CD14-positive monocyte (primary cell): ENCODE data around the gene WDR33. TPM values are rescaled to one million over a fixed set of nuclear protein-coding genes. Genes with fewer than 3 reads are reported as not detected.

Experiments used
- DNase-seq, 3 donors: peaks; one replicate each; pipeline ENCODE4 v3.0.0-alpha.2; 2011 to 2022
- H2AFZ ChIP-seq: 2 replicates; pipeline ENCODE4 v1.6.0; 2012; ENCODE audit warnings: mild to moderate bottlenecking, low read depth, low read length, inconsistent platforms; ENCODE audit not compliant: insufficient read depth, poor library complexity, severe bottlenecking
- H3K27ac ChIP-seq, 2 donors: 1 replicate in 1 of 2; 2 replicates in 1 of 2; pipeline ENCODE4 v1.5.1; 2012 to 2013; ENCODE audit warnings: low read length in 2 of 2, control low read depth in 1 of 2, inconsistent platforms in 1 of 2, low read depth in 1 of 2, mild to moderate bottlenecking in 1 of 2
- H3K27me3 ChIP-seq, 2 donors: one replicate each; pipeline versions ENCODE4 v1.6.0 to v1.6.1; 2011 to 2013; ENCODE audit warnings: low read length in 2 of 2; ENCODE audit not compliant: control insufficient read depth in 2 of 2, insufficient read depth in 2 of 2
- H3K36me3 ChIP-seq, 2 donors: replicated peaks in 1 of 2; 1 replicate in 1 of 2; 2 replicates in 1 of 2; pipeline versions ENCODE4 v1.5.1 to v1.6.1; 2012 to 2013; ENCODE audit warnings: low read length in 2 of 2, control low read depth in 1 of 2, inconsistent platforms in 1 of 2, mild to moderate bottlenecking in 1 of 2; ENCODE audit not compliant: insufficient read depth in 2 of 2, control insufficient read depth in 1 of 2
- H3K4me1 ChIP-seq, 2 donors: 1 replicate in 1 of 2; 2 replicates in 1 of 2; pipeline versions ENCODE4 v1.5.1 to v1.6.1; 2012 to 2013; ENCODE audit warnings: low read length in 2 of 2, control low read depth in 1 of 2, inconsistent platforms in 1 of 2, mild to moderate bottlenecking in 1 of 2, moderate library complexity in 1 of 2; ENCODE audit not compliant: insufficient read depth in 2 of 2, control insufficient read depth in 1 of 2
- H3K4me2 ChIP-seq: replicated peaks from 2 replicates; pipeline ENCODE3; 2012; ENCODE audit warnings: low read length, moderate library complexity, mild to moderate bottlenecking; ENCODE audit not compliant: poor library complexity, severe bottlenecking; ENCODE audit errors: extremely low read depth
- H3K4me3 ChIP-seq, 3 experiments: fragments of 200-600 bp in 1 of 3; sonication (generic) in 1 of 3; replicated peaks in 1 of 3; 1 replicate in 2 of 3; 2 replicates in 1 of 3; pipeline ENCODE4 v1.5.1; 2011 to 2013; ENCODE audit warnings: low read length in 3 of 3, mild to moderate bottlenecking in 3 of 3, control low read depth in 2 of 3, low read depth in 2 of 3, inconsistent platforms in 1 of 3, moderate library complexity in 1 of 3
- H3K79me2 ChIP-seq: 2 replicates; pipeline ENCODE4 v1.6.0; 2012; ENCODE audit warnings: mild to moderate bottlenecking, control low read depth, inconsistent platforms, low read length, moderate library complexity; ENCODE audit not compliant: insufficient read depth
- H3K9ac ChIP-seq: 2 replicates; pipeline ENCODE4 v1.6.0; 2017; ENCODE audit warnings: low read length, mild to moderate bottlenecking; ENCODE audit not compliant: insufficient read depth, poor library complexity, severe bottlenecking
- H3K9me3 ChIP-seq, 2 donors: replicated peaks in 1 of 2; 1 replicate in 1 of 2; 2 replicates in 1 of 2; pipeline versions ENCODE4 v1.5.1 to v1.6.1; 2012 to 2013; ENCODE audit warnings: low read length in 2 of 2, control low read depth in 1 of 2; ENCODE audit not compliant: control insufficient read depth in 1 of 2, insufficient read depth in 1 of 2
- H4K20me1 ChIP-seq: 2 replicates; pipeline ENCODE4 v1.6.0; 2012; ENCODE audit warnings: mild to moderate bottlenecking, low read length, control low read depth, moderate library complexity; ENCODE audit not compliant: insufficient read depth
- H3K27ac Mint-ChIP-seq, 7 donors: one replicate each; pipeline ENCODE4 v1.8.0; 2020; ENCODE audit warnings: mild to moderate bottlenecking in 7 of 7, mixed read lengths in 7 of 7, moderate library complexity in 6 of 7, inconsistent platforms in 2 of 7
- H3K27me3 Mint-ChIP-seq, 3 donors: one replicate each; pipeline ENCODE4 v1.8.0; 2021 to 2022; ENCODE audit warnings: low read depth in 3 of 3, mild to moderate bottlenecking in 3 of 3, mixed read lengths in 3 of 3, moderate library complexity in 3 of 3, inconsistent platforms in 1 of 3
- H3K36me3 Mint-ChIP-seq, 2 donors: one replicate each; pipeline ENCODE4 v1.8.0; 2020; ENCODE audit warnings: mixed read lengths in 2 of 2, inconsistent platforms in 1 of 2, mild to moderate bottlenecking in 1 of 2
- H3K4me1 Mint-ChIP-seq: one replicate; pipeline ENCODE4 v1.8.0; 2020; ENCODE audit warnings: mild to moderate bottlenecking, mixed read lengths
- H3K4me3 Mint-ChIP-seq, 2 donors: one replicate each; pipeline ENCODE4 v1.8.0; 2020; ENCODE audit warnings: mild to moderate bottlenecking in 2 of 2, mixed read lengths in 2 of 2, moderate library complexity in 1 of 2
- H3K9me3 Mint-ChIP-seq, 7 donors: one replicate each; pipeline ENCODE4 v1.8.0; 2020 to 2022; ENCODE audit warnings: mixed read lengths in 7 of 7, mild to moderate bottlenecking in 6 of 7, moderate library complexity in 6 of 7, inconsistent platforms in 2 of 7
- WGBS: methylation state at CpG from one replicate; pipeline ENCODE4 v1.1.5; 2013; ENCODE audit warnings: missing lambda C conversion rate; ENCODE audit not compliant: insufficient coverage; 5-methylcytosine and 5-hydroxymethylcytosine counted together
- intact Hi-C, 2 donors: fragments of 100-400 bp; cut with micrococcal nuclease; formaldehyde crosslinking; loops; one replicate each; pipeline versions ENCODE4 v1.15.0 to v1.15.1; 2023
- polyA plus RNA-seq, 3 donors: library from polyadenylated mRNA; depleted of rRNA in 1 of 3; unstranded in 2 of 3; stranded (reverse) in 1 of 3; fragments of 300-500 nt in 2 of 3; fragments of >200 nt in 1 of 3; fragmentation: Illumina TruSeq in 2 of 3; gene quantifications; 1 replicate in 2 of 3; 2 replicates in 1 of 3; pipeline ENCODE4 v1.2.3, GENCODE V29; 2012 to 2021
- TF ChIP-seq, protein P1 (sequence below): fragments of 200-600 bp; IDR thresholded peaks from one replicate; pipeline ENCODE4 v1.8.0; 2022; ENCODE audit warnings: antibody characterized with exemption, mild to moderate bottlenecking

Gene WDR33
- polyA plus RNA-seq, 3 donors = 12.5 to 19.6 (median 12.6) TPM

DNA sequence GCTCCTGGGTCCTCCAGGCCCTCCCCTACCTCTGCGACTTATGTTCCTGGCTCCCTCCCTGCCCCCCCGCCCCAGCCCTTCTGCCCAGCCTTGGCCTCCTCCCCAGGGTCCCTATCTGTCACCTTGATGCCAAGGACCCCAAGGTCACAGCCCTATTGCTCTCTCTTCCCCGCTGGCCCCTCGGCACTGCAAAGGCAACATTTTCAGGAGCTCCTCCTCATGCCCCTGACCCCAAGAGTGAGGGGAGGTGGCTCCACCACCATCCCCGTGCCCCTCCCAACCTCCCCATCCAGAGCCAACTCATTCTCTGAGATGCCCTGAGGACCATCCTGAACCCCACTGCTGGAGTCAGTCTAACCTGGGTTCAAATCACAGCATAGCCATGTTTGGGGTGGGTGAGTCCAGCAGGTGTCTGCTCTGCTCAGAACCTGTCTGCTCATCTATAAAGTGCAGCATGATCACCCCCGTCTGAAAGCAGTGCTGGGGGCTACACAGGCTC lies 147.4 kb downstream of the WDR33 start:
- H3K27me3 Mint-ChIP-seq = peaks cover 47 to 57% (median 53%) of the 10 kb centered on the region in 3 donors
- TF ChIP-seq, protein P1, sequence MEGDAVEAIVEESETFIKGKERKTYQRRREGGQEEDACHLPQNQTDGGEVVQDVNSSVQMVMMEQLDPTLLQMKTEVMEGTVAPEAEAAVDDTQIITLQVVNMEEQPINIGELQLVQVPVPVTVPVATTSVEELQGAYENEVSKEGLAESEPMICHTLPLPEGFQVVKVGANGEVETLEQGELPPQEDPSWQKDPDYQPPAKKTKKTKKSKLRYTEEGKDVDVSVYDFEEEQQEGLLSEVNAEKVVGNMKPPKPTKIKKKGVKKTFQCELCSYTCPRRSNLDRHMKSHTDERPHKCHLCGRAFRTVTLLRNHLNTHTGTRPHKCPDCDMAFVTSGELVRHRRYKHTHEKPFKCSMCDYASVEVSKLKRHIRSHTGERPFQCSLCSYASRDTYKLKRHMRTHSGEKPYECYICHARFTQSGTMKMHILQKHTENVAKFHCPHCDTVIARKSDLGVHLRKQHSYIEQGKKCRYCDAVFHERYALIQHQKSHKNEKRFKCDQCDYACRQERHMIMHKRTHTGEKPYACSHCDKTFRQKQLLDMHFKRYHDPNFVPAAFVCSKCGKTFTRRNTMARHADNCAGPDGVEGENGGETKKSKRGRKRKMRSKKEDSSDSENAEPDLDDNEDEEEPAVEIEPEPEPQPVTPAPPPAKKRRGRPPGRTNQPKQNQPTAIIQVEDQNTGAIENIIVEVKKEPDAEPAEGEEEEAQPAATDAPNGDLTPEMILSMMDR = no peak

GRCh38 chr2:127662937-127663565 lies 147.9 kb downstream of the WDR33 start:
- Mint-ChIP-seq H3K9me3 (peaks cover 0 to 13% (median 5%) of the 10 kb centered on the region in 7 donors), H3K27ac (no peak overlapping the region), H3K36me3 (peaks cover 0 to 3% of the 10 kb centered on the region in 2 donors), H3K27me3 (peaks cover 47 to 55% (median 50%) of the 10 kb centered on the region in 3 donors), H3K4me3 (peak overlapping the region in 1 of 2 donors; percentile 82), H3K4me1 (peaks cover 9% of the 10 kb centered on the region)
- WGBS = 84% methylated on average over 9 of the region's 9 CpGs
- Histone ChIP-seq H3K4me1 (no peaks in the 10 kb centered on the region), H3K9ac (no peak overlapping the region), H3K36me3 (no peaks in the 10 kb centered on the region), H3K4me2 (no peak overlapping the region), H3K27ac (no peak overlapping the region), H3K9me3 (peaks cover 7% of the 10 kb centered on the region in 2 donors), H2AFZ (no peak overlapping the region), H4K20me1 (no peaks in the 10 kb centered on the region), H3K4me3 (no peak overlapping the region), H3K79me2 (no peaks in the 10 kb centered on the region), H3K27me3 (peaks cover 36 to 52% of the 10 kb centered on the region in 2 donors)
- DNase-seq = no peak
- TF ChIP-seq, protein P1 = no peak
- intact Hi-C loops = no loop called here

More for the DNA sequence above, 147.4 kb downstream of the WDR33 start:
- Histone ChIP-seq H3K9ac (no peak overlapping the region), H3K36me3 (no peaks in the 10 kb centered on the region), H3K27ac (no peak overlapping the region), H2AFZ (no peak overlapping the region), H3K4me3 (no peak overlapping the region), H3K79me2 (no peaks in the 10 kb centered on the region), H3K9me3 (peaks cover 7% of the 10 kb centered on the region in 2 donors), H3K27me3 (peaks cover 36 to 52% of the 10 kb centered on the region in 2 donors), H3K4me2 (no peak overlapping the region), H4K20me1 (no peaks in the 10 kb centered on the region), H3K4me1 (no peaks in the 10 kb centered on the region)
- H3K4me3 Mint-ChIP-seq = peak overlapping the region in 1 of 2 donors; percentile 82
- peaks cover 0 to 3% of the 10 kb centered on the region in 2 donors for H3K36me3 Mint-ChIP-seq
- intact Hi-C loops = no loop called here
- peaks cover 9% of the 10 kb centered on the region for H3K4me1 Mint-ChIP-seq
- no peak overlapping the region for H3K27ac Mint-ChIP-seq
- DNase-seq = no peak
- WGBS = 83% methylated on average over 3 of the region's 6 CpGs
- peaks cover 0 to 13% (median 5%) of the 10 kb centered on the region in 7 donors for H3K9me3 Mint-ChIP-seq
